Middle frontal gyrus (tissue), 1 donor: ENCODE data around the gene CASR.

Experiments used
- DNase-seq: peaks from one replicate; pipeline ENCODE4 v3.0.0-alpha.2; 2015; ENCODE audit warnings: low spot score; ENCODE audit errors: extremely low spot score

Gene CASR

DNA sequence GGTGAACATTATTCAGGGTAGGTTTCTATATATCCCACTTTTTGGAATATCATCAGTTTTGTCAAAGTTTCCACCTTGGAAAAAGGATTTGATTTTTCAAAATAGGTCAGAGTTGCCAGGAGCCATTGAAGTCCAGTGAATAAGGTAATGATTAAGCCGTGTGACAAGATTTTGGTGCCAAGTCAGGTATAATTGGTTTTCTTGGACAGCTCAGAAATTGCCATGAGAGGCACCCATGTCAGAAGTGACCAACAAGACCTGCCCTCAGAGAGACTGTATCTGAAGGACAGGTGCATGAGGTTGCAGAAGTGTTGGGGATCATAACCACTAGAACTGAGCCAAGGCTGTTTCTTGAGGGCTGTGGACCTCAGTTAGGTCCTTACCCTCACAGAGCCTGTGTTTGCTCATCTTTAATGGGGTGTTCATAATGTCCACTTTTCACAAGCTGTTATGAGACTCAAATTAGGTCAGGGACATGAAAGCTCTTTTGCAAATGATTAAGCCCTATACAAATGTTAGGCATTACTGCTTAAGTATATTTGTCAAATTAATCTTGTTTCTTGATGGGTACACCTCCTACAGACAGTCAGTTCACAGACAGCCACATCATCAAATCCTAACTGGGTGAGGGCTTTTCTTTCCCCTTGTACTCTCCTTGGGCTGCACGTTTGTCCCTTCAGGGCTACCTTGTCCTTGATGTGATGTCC is 32.3 kb downstream of the CASR start:
- no peak for DNase-seq

DNA sequence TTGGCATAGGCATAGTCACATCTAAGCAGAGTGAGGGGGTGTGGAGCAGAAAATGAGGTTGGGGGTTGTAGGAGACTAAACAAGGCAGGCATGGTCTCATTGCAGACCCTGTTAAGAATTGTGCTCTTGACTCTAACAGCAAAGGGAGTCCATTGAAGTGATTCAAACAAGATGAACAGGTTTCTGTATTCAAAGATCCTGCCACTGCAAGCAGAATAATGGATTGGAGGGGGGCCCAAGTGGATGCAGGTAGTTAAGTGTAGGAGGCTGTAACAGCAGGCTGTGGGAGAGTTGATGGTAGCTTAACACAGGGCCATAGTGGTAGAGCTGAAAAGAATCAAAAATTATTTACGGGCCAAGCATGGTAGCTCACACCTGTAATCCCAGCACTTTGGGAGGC is 34.4 kb downstream of the CASR start:
- no peak for DNase-seq

DNA sequence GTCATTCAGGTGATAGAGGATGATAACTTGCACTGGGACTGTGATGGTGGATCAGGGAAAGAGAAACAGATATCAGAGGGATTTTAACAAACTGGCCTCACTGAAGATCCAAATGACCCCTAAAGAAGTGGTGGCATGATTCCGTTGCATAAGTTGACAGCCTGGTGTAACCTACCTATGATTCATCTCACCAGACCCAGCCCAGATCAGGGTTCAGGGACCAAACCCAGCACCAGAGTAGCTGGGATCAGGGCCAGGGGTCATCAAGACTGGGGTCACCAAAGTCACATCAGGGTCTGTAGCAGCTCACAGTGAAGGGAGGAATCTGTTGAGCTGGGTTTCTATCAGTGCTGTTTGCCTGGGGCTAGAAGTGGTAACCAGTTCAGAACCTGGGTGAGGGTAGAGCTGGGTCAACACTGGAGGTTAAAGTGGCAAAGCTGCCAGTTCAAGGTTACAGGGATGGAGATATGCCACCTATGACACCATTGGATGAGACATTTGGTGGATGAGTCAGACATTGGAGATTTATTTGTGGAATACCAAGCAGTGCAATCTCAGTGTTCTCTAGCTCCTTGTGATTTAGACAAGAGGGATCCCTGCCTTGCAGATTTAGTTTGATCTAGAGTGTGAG is 35.9 kb downstream of the CASR start:
- no peak for DNase-seq

DNA sequence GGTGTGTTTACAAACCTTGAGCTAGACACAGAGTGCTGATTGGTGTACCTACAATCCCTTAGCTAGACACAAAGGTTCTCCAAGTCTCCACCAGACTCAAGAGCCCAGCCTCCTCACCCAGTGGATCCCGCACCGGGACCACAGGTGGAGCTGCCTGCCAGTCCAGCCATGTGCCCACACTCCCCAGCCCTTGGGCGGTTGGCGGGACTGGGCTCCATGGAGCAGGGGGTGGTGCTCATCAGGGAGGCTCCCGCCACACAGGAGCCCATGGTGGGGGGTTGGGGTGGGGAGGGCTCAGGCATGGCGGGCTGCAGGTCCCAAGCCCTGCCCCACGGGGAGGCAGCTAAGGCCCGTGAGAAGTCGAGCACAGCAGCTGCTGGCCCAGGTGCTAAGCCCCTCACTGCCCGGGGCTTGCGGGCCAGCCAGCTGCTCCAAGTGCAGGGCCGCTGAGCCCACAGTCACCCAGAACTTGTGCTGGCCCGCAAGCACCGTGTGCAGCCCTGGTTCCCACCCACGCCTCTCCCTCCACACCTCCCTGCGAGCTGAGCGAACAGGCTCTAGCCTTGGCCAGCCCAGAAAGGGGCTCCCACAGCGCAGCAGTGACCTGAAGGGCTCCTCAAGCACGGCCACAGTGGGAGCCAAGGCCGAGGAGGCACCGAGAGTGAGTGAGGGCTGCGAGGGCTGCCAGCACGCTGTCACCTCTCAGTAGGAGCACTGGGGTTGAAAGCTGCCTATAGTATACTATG is 43.7 kb downstream of the CASR start:
- no peak for DNase-seq

DNA sequence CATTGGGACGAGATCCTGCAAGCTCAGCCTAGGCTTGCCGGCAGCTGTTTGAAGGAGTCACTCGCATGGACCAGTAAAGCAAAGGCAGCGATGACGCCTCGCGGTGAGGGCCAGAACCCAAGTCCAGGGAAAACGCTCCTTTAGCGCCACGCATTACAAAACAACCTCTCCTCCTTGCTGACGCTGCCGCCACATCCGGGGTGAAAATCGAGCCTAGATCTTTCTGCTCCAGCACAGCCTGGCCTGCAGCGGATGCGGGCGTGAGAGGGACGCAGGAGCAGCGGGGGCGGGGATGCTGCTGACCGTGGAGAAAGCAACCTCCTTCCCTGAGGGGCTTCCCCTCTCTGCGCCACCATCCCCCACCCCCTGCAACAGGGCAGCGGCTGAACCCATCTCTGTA is 46.7 kb downstream of the CASR start:
- DNase-seq: no peak

DNA sequence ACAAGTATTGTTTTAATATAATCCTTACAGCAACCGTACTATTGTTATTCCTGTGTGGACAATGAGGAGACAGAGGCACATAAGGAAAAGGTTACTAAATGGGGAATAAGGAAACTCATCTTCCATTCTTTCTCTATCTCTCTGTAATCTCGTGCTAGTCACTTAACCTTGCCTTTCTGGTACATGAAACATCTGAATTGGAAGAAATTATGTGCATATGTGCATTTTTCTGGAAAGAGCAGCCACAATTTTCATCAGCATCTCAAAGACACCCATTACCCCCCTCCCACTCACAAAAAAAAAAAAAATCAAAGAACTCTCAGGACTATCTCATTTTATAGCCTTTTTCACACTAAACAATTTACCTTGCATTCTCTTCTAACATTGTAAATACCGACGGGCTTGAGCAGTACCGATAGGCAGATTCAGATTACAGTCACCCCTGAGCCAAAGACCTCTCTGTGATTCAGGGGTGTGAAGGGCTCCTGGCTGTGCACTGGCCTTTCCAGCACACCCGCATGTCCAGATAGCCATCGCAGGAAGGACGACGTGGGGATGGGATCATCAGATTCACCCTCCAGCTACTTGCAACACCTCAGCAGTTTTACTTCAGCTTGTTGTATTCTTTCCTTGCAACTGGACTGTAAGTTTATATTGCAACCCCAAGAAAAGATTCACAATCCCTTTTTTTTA is 48.1 kb downstream of the CASR start:
- DNase-seq: no peak

DNA sequence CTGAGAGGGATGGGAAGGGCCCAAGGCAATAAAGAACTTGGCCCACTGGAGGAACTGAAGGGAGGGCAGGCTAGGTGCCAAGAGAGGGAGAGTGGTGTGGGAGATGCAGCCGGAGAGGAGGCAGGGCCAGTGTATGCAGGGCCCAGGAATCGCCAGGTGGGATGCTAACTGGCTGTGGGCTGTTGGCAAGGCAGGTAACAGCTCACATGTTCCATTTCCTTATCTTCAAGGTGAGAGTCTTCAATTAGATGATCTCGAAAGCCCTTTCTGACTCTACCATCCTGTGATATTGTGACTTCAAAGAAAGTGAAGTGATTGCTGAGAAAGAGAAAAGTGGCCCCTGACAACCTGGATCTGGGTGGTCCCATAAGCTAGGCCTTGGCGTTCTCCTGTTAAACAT is 49.0 kb downstream of the CASR start:
- DNase-seq: no peak

DNA sequence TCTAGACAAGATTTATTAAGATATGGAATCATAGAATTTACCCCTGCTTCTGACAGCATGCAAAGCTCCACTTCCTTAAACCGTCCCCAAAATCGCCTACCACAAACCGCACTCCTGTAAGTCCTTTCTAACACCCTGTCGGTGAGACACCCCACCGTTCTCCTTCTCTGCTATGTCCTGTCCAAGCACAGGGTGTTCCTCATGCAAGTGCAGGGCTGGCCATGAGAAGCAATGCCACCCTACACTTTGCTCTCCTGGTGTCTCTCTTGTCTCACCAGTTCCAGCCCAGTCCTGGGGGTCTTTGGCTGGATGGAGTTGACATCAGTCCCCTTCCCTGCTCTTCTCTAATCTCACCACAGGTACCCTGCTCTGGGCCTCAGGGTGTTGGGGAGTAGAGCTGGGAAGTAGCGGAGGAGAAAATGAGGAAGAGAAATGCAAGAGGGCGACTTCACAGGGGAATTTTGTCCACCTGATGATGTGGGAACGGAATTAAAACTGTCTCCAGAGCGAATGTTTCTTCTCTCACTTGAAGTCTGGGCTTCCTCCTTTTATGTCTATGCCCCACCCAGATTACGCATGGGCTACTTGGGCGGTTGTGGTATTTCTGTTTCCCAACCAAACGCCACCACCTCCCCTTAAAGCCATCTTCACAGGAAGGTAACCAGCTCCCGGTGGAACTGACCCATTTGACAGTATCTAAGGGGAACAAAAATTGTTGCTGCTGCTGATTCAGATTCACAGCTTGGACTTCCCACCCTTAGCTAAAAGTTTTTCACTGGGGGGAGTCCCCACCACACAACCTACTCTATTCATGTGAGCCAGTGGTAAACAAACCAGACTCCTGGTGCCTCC is 49.9 kb downstream of the CASR start:
- no peak for DNase-seq

DNA sequence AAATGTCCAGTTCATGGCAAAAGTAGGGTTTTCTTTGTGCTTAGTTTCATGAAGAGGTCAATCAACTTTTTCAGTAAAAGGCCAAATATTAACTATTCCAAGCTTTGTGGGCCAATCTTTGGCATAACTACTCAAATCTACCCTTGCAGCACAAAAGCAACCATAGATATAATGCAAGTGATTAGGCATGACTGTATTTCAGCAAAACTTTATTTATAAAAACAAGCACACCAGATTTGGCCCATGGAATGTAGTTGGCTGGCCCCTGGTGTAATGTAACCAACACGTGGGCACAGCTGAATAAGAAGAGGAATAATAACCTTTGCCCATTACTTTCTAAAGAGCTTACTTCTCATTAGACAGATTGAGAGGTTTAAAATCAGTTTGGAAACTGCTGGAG is 50.6 kb downstream of the CASR start:
- DNase-seq: no peak

DNA sequence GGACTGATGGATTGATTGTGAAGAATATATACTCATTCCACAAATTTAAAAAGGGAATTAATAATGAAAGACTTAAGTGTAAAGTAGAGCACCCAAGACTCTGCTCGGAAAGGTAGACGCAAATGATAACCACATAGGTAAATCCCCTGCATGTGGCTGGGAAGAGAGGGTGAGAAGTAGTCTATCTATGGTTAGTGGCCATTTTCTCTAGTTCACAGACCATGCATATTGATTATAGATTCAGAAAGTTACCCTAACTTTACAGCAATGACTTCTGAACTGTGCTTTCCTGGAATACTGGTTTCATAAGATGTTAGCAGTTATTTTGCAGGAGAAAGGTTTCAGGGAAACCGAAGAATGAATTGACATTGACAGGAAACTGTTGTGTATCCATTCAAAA is 51.7 kb downstream of the CASR start:
- no peak for DNase-seq

DNA sequence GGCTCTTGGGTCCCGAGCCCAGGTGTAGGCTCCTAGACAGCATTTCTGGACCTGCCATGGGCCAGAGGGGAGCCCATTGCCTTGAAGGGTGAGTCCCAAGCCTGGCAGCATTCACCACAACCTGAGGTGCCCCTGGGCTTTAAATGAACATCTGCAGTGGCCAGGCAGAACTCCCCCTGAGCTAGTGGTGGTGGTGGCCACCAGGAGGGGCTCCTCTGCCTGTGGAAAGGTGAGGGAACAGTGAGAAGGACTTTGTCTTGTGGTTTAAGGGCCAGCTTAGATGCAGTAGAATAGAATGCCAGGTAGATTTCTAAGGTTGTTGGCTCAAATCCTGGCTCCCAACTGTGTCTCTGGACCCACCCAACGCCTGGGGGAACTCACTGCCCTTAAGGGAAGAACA is 55.6 kb downstream of the CASR start:
- DNase-seq: no peak

DNA sequence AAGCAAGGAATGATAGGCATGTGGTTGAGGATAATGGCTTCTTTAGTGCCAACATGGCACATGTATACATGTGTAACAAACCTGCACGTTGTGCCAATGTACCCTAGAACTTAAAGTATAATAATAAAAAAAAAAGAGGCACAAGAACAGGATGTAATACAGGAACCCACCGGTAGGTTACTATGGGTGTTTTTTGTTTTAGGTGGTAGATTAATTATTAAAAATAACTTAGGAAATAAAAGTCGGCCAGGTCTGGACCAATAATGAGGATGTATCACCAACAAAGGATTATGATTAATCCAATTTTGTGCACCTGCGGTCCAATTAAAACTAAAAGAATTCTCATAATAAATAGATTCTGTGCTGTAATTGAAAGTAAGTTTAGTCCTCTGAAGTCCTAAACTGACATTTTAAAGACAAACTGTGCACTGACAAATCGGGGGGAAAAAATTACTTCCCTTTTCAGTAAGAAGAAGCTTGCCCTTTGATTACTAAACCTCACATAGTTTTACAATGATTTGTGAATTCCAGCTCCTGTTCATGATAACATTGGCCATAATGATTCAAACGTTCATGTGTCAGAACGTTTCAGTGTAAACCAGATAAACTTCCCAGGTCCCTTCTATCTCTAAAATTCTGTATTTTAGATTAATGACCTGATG is 62.2 kb downstream of the CASR start:
- DNase-seq: no peak

DNA sequence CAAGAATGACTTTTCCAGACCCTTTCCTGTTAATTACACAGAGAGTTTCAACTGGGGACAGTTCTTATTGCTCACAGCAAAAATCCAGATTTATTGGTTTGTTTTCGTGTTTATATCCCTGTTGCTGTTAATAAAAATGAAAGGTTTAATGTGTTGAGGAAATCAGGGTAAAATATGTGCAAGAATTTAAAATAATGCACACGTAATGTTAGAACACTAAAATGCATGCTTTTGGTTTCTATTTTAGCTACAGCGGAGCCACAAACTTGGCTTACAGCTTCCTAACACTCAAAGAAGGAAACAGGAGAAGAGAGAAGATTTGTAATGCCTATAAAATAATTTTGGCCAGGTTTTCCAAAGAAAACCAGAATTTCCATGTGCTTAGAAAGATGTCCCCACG is 62.7 kb downstream of the CASR start:
- no peak for DNase-seq

DNA sequence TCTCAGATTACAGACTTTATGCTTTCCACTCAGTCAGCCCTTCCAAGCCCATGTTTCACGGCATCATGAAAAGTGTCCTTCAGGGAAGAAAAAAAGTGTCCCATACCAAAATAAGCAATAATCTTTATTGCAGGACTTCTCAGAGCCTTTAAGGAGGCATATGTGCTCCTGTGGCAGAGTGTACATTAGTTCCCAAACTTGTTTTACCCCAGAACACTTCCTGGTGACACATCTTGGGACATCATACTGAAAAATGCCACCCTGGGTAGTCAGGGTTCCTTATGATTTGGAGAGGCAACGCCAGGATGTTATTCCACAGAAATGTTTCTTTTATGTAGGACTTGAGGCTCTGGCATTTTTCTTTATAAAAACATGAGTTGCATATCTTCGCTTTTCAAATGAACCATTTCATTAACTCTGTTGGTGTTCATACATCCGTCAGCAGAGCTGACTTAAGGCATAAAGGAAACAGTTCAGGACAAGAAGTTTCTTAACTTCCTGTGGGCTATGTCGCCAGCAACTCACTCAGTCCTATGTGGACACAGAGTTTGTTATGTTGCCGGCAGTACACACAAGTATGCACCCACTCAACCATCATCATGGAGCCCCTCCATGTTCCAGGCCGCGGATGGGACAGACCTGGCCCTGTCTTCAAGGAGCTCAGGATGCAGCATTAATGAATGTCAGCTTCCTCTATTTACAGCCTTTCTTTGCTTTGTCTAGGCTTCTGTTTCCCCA is 63.8 kb downstream of the CASR start:
- DNase-seq: no peak

DNA sequence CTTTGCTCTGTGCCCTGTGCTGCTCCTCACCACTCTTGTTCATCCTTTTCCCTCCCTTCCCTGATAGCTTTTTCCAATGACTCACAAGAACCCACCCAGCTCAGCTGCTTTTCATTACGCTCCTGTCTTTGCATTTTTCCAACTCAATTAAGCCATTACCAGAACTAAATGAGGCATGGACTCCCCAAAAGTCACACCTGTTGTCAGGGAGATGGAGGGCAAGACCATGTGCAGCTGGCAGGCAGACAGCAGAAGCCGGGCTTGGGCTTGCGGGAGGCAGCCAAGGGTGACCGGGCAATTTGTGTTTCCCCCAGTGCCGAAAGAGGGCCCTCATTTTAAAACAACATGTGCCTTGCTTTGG is 64.3 kb downstream of the CASR start:
- DNase-seq: no peak

DNA sequence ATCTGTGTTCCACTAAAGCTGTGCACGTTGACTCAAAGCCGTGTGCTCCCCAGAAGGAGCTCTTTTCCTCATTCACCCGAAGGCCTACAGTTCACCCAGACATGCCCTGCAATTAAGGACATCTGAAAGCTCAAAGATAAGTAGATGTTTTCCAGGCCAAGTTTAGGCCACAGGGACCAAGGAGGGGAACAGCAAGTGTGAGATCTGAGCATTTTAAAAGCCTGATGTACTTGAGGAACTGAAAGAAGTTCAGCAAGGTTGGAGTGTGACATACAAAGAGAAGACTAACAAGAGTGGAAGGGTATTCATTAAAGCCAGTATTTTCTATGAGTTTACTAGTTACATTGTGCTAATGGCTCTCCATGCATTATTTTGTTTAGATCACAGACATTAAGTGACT is 68.0 kb downstream of the CASR start:
- DNase-seq: no peak

DNA sequence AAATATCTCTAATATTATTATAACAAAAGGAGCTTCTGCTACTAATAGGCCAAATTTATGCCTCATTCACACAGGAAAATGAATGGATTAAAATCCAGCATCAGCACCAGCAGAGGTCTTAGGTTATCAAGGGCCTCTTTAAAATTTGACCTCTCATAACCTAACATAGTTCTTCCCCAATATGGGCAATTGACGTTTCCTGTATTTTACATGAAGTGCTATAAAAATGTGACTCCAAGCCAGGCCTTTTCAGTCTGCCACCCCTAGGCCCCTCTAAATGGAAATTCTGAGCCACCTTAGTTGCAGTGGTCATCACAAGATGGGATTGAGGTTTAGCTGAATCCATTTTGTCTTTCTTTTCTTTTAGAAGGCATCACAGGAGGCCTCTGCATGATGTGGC is 70.1 kb downstream of the CASR start:
- no peak for DNase-seq

DNA sequence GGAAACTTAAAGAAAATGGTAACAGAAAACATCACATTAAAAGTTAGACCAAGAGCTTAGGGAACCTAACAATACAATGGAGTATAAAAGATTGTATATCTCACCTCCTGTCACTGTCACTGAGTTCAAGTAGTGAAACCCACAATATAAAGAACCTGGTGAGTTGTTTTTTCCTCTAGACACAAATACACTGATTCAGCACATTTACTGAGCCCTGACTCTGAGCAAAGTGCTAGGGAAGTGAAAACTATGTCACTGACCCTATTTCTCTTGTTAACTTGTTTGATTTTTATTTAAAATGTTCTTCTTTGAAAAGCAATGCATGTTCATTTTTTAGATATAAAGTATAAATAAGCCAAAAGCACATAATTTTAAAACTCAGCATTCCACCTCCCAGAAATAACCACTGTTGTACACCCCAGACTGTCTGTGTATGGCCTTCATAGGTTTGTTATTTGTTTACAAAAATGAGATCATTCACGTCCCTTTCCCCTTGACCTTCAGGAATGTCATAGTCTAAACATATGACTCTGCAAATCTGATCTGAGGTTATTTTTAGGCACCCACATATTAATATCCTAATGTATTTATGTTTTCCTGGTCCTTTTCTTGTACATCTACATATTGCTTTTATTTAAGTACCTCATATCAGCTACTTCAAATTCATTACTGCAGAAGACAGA is 72.4 kb downstream of the CASR start:
- no peak for DNase-seq

DNA sequence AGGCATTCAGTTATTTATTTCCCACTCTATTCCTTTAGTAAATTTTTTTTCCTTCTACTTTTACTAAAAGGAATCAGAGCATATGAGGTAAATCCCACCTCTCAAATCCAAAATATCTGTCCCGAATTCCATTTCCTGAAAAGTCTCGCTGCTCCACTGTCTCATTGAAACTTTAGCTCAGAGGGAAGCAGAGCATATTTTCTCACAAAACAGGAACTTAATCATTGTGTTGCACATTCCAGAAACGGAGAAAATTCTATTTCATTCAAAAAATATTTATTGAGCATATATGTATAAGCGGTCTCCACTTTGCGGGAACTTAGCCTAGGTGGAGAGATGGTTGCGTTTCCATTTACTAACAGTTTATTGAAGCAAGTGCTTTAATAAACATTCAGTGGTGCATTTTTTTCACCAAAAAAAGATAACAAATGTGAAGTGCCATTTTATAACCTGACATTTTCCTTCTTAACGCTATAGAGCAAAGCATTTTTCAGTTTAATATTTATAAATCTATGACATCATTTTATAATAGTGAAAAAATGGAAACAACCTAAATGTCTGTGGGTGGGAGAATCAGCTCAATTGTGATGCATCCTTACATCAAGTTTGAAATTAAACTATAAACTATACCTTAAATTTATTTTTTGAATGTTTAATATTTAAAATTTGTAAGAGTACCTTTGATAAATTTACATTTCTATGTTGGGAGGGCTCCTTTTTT is 74.3 kb downstream of the CASR start:
- DNase-seq: no peak
